Measurements from ENCODE around the gene TMEM95. TPM values are rescaled to one million over a fixed set of nuclear protein-coding genes. Genes with fewer than 3 reads are reported as not detected.

TMEM95 gene
- total and polyA plus RNA-seq, 2 experiments from 2014 or later = not detected

DNA sequence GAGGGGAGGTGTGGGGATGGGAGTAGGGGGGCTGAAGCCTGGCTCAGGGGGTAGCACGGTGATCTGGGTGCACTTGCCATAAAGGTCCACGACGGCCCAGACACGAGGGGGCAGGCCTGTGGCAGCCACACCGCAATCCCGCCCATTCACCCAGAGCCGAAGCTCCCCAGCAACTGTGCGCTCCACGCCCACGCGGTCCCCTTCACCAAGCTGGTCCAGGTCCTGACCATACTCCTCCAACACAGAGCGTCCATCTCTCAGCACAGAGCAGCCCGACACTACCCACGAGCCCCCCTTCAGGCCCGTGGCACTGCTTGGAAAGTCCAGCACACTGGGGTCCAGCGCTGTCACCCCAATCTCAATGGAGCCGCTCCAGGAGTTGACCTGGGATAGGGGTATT, 27.5 kb upstream of the TMEM95 start:
- no peak overlapping the region for H2AFZ ChIP-seq
- Mint-ChIP-seq H3K9me3 (no peaks in the 10 kb centered on the region), H3K27me3 (ENCODE audit: insufficient read depth, low read depth, poor library complexity) (peaks cover 7% of the 10 kb centered on the region), H3K4me1 (peaks cover 18% of the 10 kb centered on the region), H3K27ac (no peak overlapping the region), H3K36me3 (ENCODE audit: low read depth) (peaks cover 36% of the 10 kb centered on the region), H3K4me3 (peak overlapping the region; percentile 46; the same call in 1 of the 3 replicates)
- no peak overlapping the region for H3K4me3 ChIP-seq
- H3K9me2 ChIP-seq (ENCODE audit: insufficient read depth) = no peaks in the 10 kb centered on the region
- peaks cover 14% of the 10 kb centered on the region for H3K79me2 ChIP-seq (replicated peaks; ENCODE audit: insufficient read depth)
- H3K4me1 ChIP-seq (ENCODE audit: insufficient read depth) = peaks cover 10% of the 10 kb centered on the region
- DNase-seq (ENCODE audit: low spot score) = no peak
- H3K27ac ChIP-seq (ENCODE audit: low read depth) = no peak overlapping the region
- peaks cover 11% of the 10 kb centered on the region; the same call in 1 of the 2 replicates for H3K36me3 ChIP-seq (ENCODE audit: insufficient read depth)
- H3F3A ChIP-seq (replicated peaks; ENCODE audit: low read depth) = peaks cover 30% of the 10 kb centered on the region
- H3K4me2 ChIP-seq = no peak overlapping the region; the same call in 1 of the 2 replicates
- no peaks in the 10 kb centered on the region for H3K27me3 ChIP-seq (ENCODE audit: insufficient read depth)
- no peak for ATAC-seq
- H4K20me1 ChIP-seq (replicated peaks; ENCODE audit: insufficient read depth) = no peaks in the 10 kb centered on the region
- no peak for TF ChIP-seq POLR2AphosphoS5 (IDR thresholded peaks at IDR 0.05; ENCODE audit: low read depth)
- no peak for TF ChIP-seq ZNF331 (CRISPR knock-in tag; IDR thresholded peaks at IDR 0.05; ENCODE audit: low read depth)
- TF ChIP-seq, protein P1, sequence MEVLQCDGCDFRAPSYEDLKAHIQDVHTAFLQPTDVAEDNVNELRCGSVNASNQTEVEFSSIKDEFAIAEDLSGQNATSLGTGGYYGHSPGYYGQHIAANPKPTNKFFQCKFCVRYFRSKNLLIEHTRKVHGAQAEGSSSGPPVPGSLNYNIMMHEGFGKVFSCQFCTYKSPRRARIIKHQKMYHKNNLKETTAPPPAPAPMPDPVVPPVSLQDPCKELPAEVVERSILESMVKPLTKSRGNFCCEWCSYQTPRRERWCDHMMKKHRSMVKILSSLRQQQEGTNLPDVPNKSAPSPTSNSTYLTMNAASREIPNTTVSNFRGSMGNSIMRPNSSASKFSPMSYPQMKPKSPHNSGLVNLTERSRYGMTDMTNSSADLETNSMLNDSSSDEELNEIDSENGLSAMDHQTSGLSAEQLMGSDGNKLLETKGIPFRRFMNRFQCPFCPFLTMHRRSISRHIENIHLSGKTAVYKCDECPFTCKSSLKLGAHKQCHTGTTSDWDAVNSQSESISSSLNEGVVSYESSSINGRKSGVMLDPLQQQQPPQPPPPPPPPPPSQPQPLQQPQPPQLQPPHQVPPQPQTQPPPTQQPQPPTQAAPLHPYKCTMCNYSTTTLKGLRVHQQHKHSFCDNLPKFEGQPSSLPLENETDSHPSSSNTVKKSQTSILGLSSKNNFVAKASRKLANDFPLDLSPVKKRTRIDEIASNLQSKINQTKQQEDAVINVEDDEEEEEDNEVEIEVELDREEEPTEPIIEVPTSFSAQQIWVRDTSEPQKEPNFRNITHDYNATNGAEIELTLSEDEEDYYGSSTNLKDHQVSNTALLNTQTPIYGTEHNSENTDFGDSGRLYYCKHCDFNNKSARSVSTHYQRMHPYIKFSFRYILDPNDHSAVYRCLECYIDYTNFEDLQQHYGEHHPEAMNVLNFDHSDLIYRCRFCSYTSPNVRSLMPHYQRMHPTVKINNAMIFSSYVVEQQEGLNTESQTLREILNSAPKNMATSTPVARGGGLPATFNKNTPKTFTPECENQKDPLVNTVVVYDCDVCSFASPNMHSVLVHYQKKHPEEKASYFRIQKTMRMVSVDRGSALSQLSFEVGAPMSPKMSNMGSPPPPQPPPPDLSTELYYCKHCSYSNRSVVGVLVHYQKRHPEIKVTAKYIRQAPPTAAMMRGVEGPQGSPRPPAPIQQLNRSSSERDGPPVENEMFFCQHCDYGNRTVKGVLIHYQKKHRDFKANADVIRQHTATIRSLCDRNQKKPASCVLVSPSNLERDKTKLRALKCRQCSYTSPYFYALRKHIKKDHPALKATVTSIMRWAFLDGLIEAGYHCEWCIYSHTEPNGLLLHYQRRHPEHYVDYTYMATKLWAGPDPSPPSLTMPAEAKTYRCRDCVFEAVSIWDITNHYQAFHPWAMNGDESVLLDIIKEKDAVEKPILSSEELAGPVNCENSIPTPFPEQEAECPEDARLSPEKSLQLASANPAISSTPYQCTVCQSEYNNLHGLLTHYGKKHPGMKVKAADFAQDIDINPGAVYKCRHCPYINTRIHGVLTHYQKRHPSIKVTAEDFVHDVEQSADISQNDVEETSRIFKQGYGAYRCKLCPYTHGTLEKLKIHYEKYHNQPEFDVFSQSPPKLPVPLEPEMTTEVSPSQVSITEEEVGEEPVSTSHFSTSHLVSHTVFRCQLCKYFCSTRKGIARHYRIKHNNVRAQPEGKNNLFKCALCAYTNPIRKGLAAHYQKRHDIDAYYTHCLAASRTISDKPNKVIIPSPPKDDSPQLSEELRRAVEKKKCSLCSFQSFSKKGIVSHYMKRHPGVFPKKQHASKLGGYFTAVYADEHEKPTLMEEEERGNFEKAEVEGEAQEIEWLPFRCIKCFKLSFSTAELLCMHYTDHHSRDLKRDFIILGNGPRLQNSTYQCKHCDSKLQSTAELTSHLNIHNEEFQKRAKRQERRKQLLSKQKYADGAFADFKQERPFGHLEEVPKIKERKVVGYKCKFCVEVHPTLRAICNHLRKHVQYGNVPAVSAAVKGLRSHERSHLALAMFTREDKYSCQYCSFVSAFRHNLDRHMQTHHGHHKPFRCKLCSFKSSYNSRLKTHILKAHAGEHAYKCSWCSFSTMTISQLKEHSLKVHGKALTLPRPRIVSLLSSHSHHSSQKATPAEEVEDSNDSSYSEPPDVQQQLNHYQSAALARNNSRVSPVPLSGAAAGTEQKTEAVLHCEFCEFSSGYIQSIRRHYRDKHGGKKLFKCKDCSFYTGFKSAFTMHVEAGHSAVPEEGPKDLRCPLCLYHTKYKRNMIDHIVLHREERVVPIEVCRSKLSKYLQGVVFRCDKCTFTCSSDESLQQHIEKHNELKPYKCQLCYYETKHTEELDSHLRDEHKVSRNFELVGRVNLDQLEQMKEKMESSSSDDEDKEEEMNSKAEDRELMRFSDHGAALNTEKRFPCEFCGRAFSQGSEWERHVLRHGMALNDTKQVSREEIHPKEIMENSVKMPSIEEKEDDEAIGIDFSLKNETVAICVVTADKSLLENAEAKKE (CRISPR knock-in tag; IDR thresholded peaks at IDR 0.05) = no peak
- no peak for TF ChIP-seq CREB1 (CRISPR knock-in tag; IDR thresholded peaks at IDR 0.05; ENCODE audit: low read depth)
- TF ChIP-seq STAT1 (IDR thresholded peaks at IDR 0.05; ENCODE audit: unreplicated experiment) = no peak
- TF ChIP-seq, protein P2, sequence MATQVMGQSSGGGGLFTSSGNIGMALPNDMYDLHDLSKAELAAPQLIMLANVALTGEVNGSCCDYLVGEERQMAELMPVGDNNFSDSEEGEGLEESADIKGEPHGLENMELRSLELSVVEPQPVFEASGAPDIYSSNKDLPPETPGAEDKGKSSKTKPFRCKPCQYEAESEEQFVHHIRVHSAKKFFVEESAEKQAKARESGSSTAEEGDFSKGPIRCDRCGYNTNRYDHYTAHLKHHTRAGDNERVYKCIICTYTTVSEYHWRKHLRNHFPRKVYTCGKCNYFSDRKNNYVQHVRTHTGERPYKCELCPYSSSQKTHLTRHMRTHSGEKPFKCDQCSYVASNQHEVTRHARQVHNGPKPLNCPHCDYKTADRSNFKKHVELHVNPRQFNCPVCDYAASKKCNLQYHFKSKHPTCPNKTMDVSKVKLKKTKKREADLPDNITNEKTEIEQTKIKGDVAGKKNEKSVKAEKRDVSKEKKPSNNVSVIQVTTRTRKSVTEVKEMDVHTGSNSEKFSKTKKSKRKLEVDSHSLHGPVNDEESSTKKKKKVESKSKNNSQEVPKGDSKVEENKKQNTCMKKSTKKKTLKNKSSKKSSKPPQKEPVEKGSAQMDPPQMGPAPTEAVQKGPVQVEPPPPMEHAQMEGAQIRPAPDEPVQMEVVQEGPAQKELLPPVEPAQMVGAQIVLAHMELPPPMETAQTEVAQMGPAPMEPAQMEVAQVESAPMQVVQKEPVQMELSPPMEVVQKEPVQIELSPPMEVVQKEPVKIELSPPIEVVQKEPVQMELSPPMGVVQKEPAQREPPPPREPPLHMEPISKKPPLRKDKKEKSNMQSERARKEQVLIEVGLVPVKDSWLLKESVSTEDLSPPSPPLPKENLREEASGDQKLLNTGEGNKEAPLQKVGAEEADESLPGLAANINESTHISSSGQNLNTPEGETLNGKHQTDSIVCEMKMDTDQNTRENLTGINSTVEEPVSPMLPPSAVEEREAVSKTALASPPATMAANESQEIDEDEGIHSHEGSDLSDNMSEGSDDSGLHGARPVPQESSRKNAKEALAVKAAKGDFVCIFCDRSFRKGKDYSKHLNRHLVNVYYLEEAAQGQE (IDR thresholded peaks at IDR 0.05; ENCODE audit: unreplicated experiment) = no peak
- no peak for TF ChIP-seq EZH2 (IDR thresholded peaks at IDR 0.05; ENCODE audit: low read depth, unreplicated experiment)
- TF ChIP-seq NANOG (IDR thresholded peaks at IDR 0.05; ENCODE audit: borderline replicate concordance) = no peak
- no peak for TF ChIP-seq CTCF (conservative IDR thresholded peaks at IDR 0.05; ENCODE audit: low read depth in 2 of 2)

Measured in GM23338 (cell line).